IMR-90 (cell line): ENCODE measurements around the gene EFHD1. TPM values are rescaled to one million over a fixed set of nuclear protein-coding genes. Genes with fewer than 3 reads are reported as not detected.
A peak's percentile ranks its signal among the peaks of the same experiment; 100 is the strongest.

Source experiments
- ATAC-seq: fragments of 200-7000 bp; cut with Tn5 transposase; 2 replicates; pipeline ENCODE4 v1.9.1; 2020; ENCODE audit warnings: low read depth, mild to moderate bottlenecking, moderate library complexity
- BruUV-seq: library from RNA; stranded (reverse); fragments of 400-500 nt; replicated peaks from 2 replicates; lab custom pipeline; 2021; lab: Mats Ljungman, UMichigan
- CTCF ChIA-PET: fragments of 300-600 bp; formaldehyde crosslinking; extraction: SDS; loops from one replicate; lab custom pipeline; 2021; ENCODE audit warnings: antibody characterized with exemption; lab: Yijun Ruan, JAX
- POLR2A ChIA-PET: fragments of 300-600 bp; sonication (Branson Sonifier 250); formaldehyde crosslinking; loops from one replicate; lab custom pipeline; 2022; ENCODE audit warnings: antibody characterized with exemption; ENCODE audit not compliant: unreplicated experiment; lab: Charles Lee
- DNase-seq: peaks from one replicate; pipeline ENCODE4 v3.0.0; 2013
- H2AFZ ChIP-seq: replicated peaks from 2 replicates; pipeline ENCODE3; 2013; ENCODE audit warnings: low read length, mild to moderate bottlenecking; ENCODE audit not compliant: poor library complexity
- H2AK5ac ChIP-seq: 2 replicates; pipeline ENCODE4 v1.6.1; 2013; ENCODE audit warnings: low read depth, low read length, inconsistent platforms
- H2AK9ac ChIP-seq: replicated peaks from 2 replicates; pipeline ENCODE3; 2013; ENCODE audit warnings: mild to moderate bottlenecking, low read depth, low read length, moderate library complexity; ENCODE audit not compliant: poor library complexity
- H2BK120ac ChIP-seq: 2 replicates; pipeline ENCODE4 v1.6.1; 2013; ENCODE audit warnings: low read depth, low read length, inconsistent platforms
- H2BK15ac ChIP-seq: 3 replicates; pipeline ENCODE4 v1.6.1; 2013; ENCODE audit warnings: low read depth, low read length, inconsistent platforms
- H2BK20ac ChIP-seq: 2 replicates; pipeline ENCODE4 v1.6.1; 2013; ENCODE audit warnings: low read depth, mild to moderate bottlenecking, inconsistent platforms, low read length, moderate library complexity
- H2BK5ac ChIP-seq: 2 replicates; pipeline ENCODE4 v1.6.1; 2013; ENCODE audit warnings: mild to moderate bottlenecking, low read depth, low read length, inconsistent platforms; ENCODE audit not compliant: poor library complexity, severe bottlenecking
- H3K14ac ChIP-seq: replicated peaks from 2 replicates; pipeline ENCODE4 v1.6.1; 2013; ENCODE audit warnings: low read depth, low read length, inconsistent platforms
- H3K18ac ChIP-seq: 2 replicates; pipeline ENCODE4 v1.6.1; 2013; ENCODE audit warnings: low read depth, low read length, control low read depth
- H3K23ac ChIP-seq: 2 replicates; pipeline ENCODE4 v1.6.1; 2013; ENCODE audit warnings: low read depth, low read length, inconsistent platforms
- H3K27ac ChIP-seq: 2 replicates; pipeline ENCODE4 v1.5.1; 2013; ENCODE audit warnings: mild to moderate bottlenecking, control low read depth, low read length; ENCODE audit not compliant: insufficient read depth
- H3K27me3 ChIP-seq: 2 replicates; pipeline ENCODE4 v1.6.1; 2013; ENCODE audit warnings: low read length; ENCODE audit not compliant: control insufficient read depth, insufficient read depth
- H3K36me3 ChIP-seq: 2 replicates; pipeline ENCODE4 v1.6.1; 2013; ENCODE audit warnings: low read length, mixed read lengths; ENCODE audit not compliant: control insufficient read depth, insufficient read depth
- H3K4ac ChIP-seq: 2 replicates; pipeline ENCODE4 v1.6.1; 2013; ENCODE audit warnings: low read depth, low read length, inconsistent platforms
- H3K4me1 ChIP-seq: 2 replicates; pipeline ENCODE4 v1.6.1; 2013; ENCODE audit warnings: low read length, mixed read lengths; ENCODE audit not compliant: control insufficient read depth, insufficient read depth
- H3K4me2 ChIP-seq: 2 replicates; pipeline ENCODE4 v1.6.1; 2013; ENCODE audit warnings: low read depth, mild to moderate bottlenecking, control low read depth, low read length, moderate library complexity
- H3K4me3 ChIP-seq: 2 replicates; pipeline ENCODE4 v1.5.1; 2013; ENCODE audit warnings: low read depth, mild to moderate bottlenecking, control low read depth, low read length, moderate library complexity; ENCODE audit not compliant: insufficient read depth
- H3K56ac ChIP-seq: 2 replicates; pipeline ENCODE4 v1.6.1; 2013; ENCODE audit warnings: low read length, inconsistent platforms; ENCODE audit not compliant: insufficient read depth; ENCODE audit errors: extremely low read depth
- H3K79me1 ChIP-seq, 2 experiments: 2 replicates each; pipeline ENCODE4 v1.6.1; 2013; ENCODE audit warnings: low read length in 2 of 2, inconsistent platforms in 1 of 2, low read depth in 1 of 2
- H3K9ac ChIP-seq: 2 replicates; pipeline ENCODE4 v1.6.1; 2013; ENCODE audit warnings: low read depth, low read length, control low read depth
- H3K9me1 ChIP-seq: 2 replicates; pipeline ENCODE4 v1.6.1; 2013; ENCODE audit warnings: low read length, inconsistent platforms; ENCODE audit not compliant: insufficient read depth
- H3K9me3 ChIP-seq: 2 replicates; pipeline ENCODE4 v1.6.1; 2013; ENCODE audit warnings: low read length; ENCODE audit not compliant: control insufficient read depth, insufficient read depth
- H4K20me1 ChIP-seq: 2 replicates; pipeline ENCODE4 v1.6.1; 2013; ENCODE audit warnings: low read length, inconsistent platforms; ENCODE audit not compliant: insufficient read depth
- H4K5ac ChIP-seq: 2 replicates; pipeline ENCODE4 v1.6.1; 2013; ENCODE audit warnings: mild to moderate bottlenecking, low read depth, low read length, control low read depth
- H4K8ac ChIP-seq, 2 experiments: 2 replicates each; pipeline ENCODE4 v1.6.1; 2013; ENCODE audit warnings: low read depth in 2 of 2, low read length in 2 of 2, control low read depth in 1 of 2, inconsistent platforms in 1 of 2
- H4K91ac ChIP-seq: 2 replicates; pipeline ENCODE4 v1.6.1; 2013; ENCODE audit warnings: low read depth, low read length, inconsistent platforms; ENCODE audit not compliant: insufficient read depth
- BHLHE40 ChIP-seq: fragments of 150-350 bp; IDR thresholded peaks from 2 replicates; pipeline ENCODE4 v1.6.1; 2016; ENCODE audit warnings: mild to moderate bottlenecking, low read depth, low read length
- CEBPB ChIP-seq: IDR thresholded peaks from 2 replicates; pipeline ENCODE4 v1.6.1; 2012; ENCODE audit warnings: low read depth, low read length, improper control_type of control experiment
- ELK1 ChIP-seq: fragments of 150-350 bp; IDR thresholded peaks from 2 replicates; pipeline ENCODE4 v1.6.1; 2016; ENCODE audit warnings: low read depth, mild to moderate bottlenecking, low read length, moderate library complexity, borderline replicate concordance
- MAFK ChIP-seq: IDR thresholded peaks from 2 replicates; pipeline ENCODE4 v1.6.1; 2012; ENCODE audit warnings: low read depth, low read length, improper control_type of control experiment
- MXI1 ChIP-seq: IDR thresholded peaks from 2 replicates; pipeline ENCODE4 v1.6.1; 2012; ENCODE audit warnings: low read depth, mild to moderate bottlenecking, low read length, moderate library complexity, borderline replicate concordance
- RCOR1 ChIP-seq: IDR thresholded peaks from 2 replicates; pipeline ENCODE4 v1.6.1; 2012; ENCODE audit warnings: mild to moderate bottlenecking, low read length, improper control_type of control experiment; ENCODE audit not compliant: insufficient replicate concordance
- RFX5 ChIP-seq: IDR thresholded peaks from 2 replicates; pipeline ENCODE4 v1.8.0; 2012; ENCODE audit warnings: low read depth, mild to moderate bottlenecking, low read length, moderate library complexity
- SMC3 ChIP-seq: fragments of 150-350 bp; IDR thresholded peaks from 2 replicates; pipeline ENCODE4 v1.6.1; 2016; ENCODE audit warnings: low read depth, mild to moderate bottlenecking, antibody characterized with exemption, low read length, moderate library complexity
- USF2 ChIP-seq: fragments of 150-350 bp; IDR thresholded peaks from 2 replicates; pipeline ENCODE4 v1.6.1; 2017; ENCODE audit warnings: mild to moderate bottlenecking, antibody characterized with exemption, low read length, low read depth
- WGBS, 2 experiments: methylation state at CpG; one replicate each; pipeline versions ENCODE4 v1.1.5 to v1.1.7; 2013; ENCODE audit warnings: missing lambda C conversion rate in 2 of 2; ENCODE audit not compliant: insufficient read length in 1 of 2; ENCODE audit errors: extremely low coverage in 2 of 2; 5-methylcytosine and 5-hydroxymethylcytosine counted together
- dilution Hi-C: fragments of 300-500 bp; cut with HindIII; formaldehyde crosslinking; loops from one replicate; pipeline ENCODE4 v1.14.3; 2018; ENCODE audit warnings: low sequenced_read_pairs; ENCODE audit not compliant: unreplicated experiment
- in situ Hi-C: fragments of 300-500 bp; cut with MboI; formaldehyde crosslinking; loops from 3 replicates; pipeline ENCODE4 v1.14.3; 2019; ENCODE audit warnings: low sequenced_read_pairs, inconsistent platforms, mixed read lengths
- intact Hi-C: fragments of 100-400 bp; cut with micrococcal nuclease; formaldehyde crosslinking; loops from 2 replicates; pipeline ENCODE4 v1.10.0; 2022
- polyA plus RNA-seq, 3 experiments: library from polyadenylated mRNA; depleted of rRNA; stranded (reverse); fragments of >200 nt; gene quantifications; 2 replicates each; pipeline ENCODE4 v1.2.3, GENCODE V29; 2012; ENCODE audit warnings: low replicate concordance in 1 of 3
- total RNA-seq: library from RNA; depleted of rRNA; stranded (reverse); fragments of >200 nt; gene quantifications from 2 replicates; pipeline ENCODE4 v1.2.3, GENCODE V29; 2012

The EFHD1 gene
- total and polyA plus RNA-seq, 2 of the 4 experiments (the other 2 are of a cell fraction), result 0.27 TPM; not detected in 1

GRCh38 chr2:232628466-232629128 lies 4.8 kb upstream of the EFHD1 start:
- in situ Hi-C loops, result no loop called here
- ATAC-seq, result no peak
- no CpG with 5 or more reads among the region's 10 CpGs for WGBS, 2 experiments

More at GRCh38 chr2:232628466-232629128, 4.8 kb upstream of the EFHD1 start:
- H3K79me1 ChIP-seq, result no peaks in the 10 kb centered on the region
- no peak overlapping the region for H3K4ac ChIP-seq
- no peaks in the 10 kb centered on the region for H4K20me1 ChIP-seq
- intact Hi-C loops (no loop called here), dilution Hi-C loops (no loop called here)
- H2BK20ac ChIP-seq, result no peak overlapping the region
- ChIA-PET POLR2A (no interaction called here), CTCF (interaction anchor here (0.6 kb wide), 1 partner anchor 142 kb away, joined by 5 read pairs; no protein-coding TSS in a partner anchor)
- no peaks in the 10 kb centered on the region for H3K4me1 ChIP-seq
- no peak overlapping the region for H2BK5ac ChIP-seq
- H3K23ac ChIP-seq, result no peak overlapping the region
- no peak for TF ChIP-seq CEBPB
- TF ChIP-seq MXI1, result no peak
- TF ChIP-seq RFX5, result no peak
- no peak for TF ChIP-seq BHLHE40
- no peak for TF ChIP-seq MAFK
- TF ChIP-seq USF2, result no peak
- TF ChIP-seq RCOR1, result no peak
- TF ChIP-seq ELK1, result no peak
- no peak for TF ChIP-seq SMC3
- H3K27me3 ChIP-seq, result peaks cover 46% of the 10 kb centered on the region
- H4K8ac ChIP-seq, result no peak overlapping the region
- no peak overlapping the region for H3K27ac ChIP-seq
- no peak overlapping the region for H4K5ac ChIP-seq
- H3K9me3 ChIP-seq, result no peaks in the 10 kb centered on the region
- no peak for DNase-seq
- no peak overlapping the region for H2BK15ac ChIP-seq
- H3K9ac ChIP-seq, result no peak overlapping the region
- H3K4me2 ChIP-seq, result no peak overlapping the region
- H3K18ac ChIP-seq, result no peak overlapping the region
- H3K4me3 ChIP-seq, result no peak overlapping the region
- no peaks in the 10 kb centered on the region for H3K36me3 ChIP-seq
- BruUV-seq, result no TSS peak
- H4K91ac ChIP-seq, result no peak overlapping the region
- no peak overlapping the region for H3K56ac ChIP-seq
- peak overlapping the region; percentile 14 for H2AFZ ChIP-seq
- no peak overlapping the region for H3K14ac ChIP-seq
- no peaks in the 10 kb centered on the region for H3K9me1 ChIP-seq
- H2BK120ac ChIP-seq, result no peak overlapping the region
- H2AK5ac ChIP-seq, result no peak overlapping the region
- H2AK9ac ChIP-seq, result no peak overlapping the region
